Stimulated activated CD8-positive, alpha-beta memory T cell treated with anti-CD3 and anti-CD28 coated beads, Interleukin-7, amount 100 ng/mL, for 24 hours (primary cell): Measurements from ENCODE around the gene PPFIA3.
"Not testable (repeated sequence)": the region's sequence is repeated elsewhere in the genome, so short reads cannot be mapped to it uniquely, and the experiment has no call there.

Source experiments
- DNase-seq: peaks from one replicate; pipeline ENCODE4 v3.0.0-alpha.2; 2020; ENCODE audit warnings: low read depth

PPFIA3 gene

GRCh38 chr19:49119411-49120324 is at the start of gene PPFIA3:
PPFIA3 (plus strand) TSS chr19:49119544; CDS start chr19:49127874, 8,330 bp downstream.
- DNase-seq: no peak

- no peak for DNase-seq
These were observed 48.9 kb upstream of the PPFIA3 start for GRCh38 chr19:49070416-49070815.

- no peak for DNase-seq
These were observed 47.3 kb upstream of the PPFIA3 start for GRCh38 chr19:49071860-49072547.

- DNase-seq: no peak
These were observed 45.6 kb upstream of the PPFIA3 start for GRCh38 chr19:49073514-49074378.

GRCh38 chr19:49074869-49075268 is 44.5 kb upstream of the PPFIA3 start:
- DNase-seq: not testable (repeated sequence)

- no peak for DNase-seq
These were observed 39.0 kb upstream of the PPFIA3 start for GRCh38 chr19:49080392-49080791.

- no peak for DNase-seq
These were observed 38.1 kb upstream of the PPFIA3 start for GRCh38 chr19:49081273-49081672.

GRCh38 chr19:49084206-49085019 is 34.9 kb upstream of the PPFIA3 start:
- DNase-seq: no peak

GRCh38 chr19:49085020-49085867 is 34.1 kb upstream of the PPFIA3 start, which contains the start of gene SNRNP70:
SNRNP70 (plus strand) TSS chr19:49085451; CDS start chr19:49086415, 964 bp downstream.
- DNase-seq: peak; percentile 95

GRCh38 chr19:49085868-49086232 is 33.5 kb upstream of the PPFIA3 start:
- no peak for DNase-seq

GRCh38 chr19:49086296-49086695 is 33.0 kb upstream of the PPFIA3 start:
- DNase-seq: no peak

GRCh38 chr19:49091391-49092038 is 27.8 kb upstream of the PPFIA3 start:
- DNase-seq: no peak

- DNase-seq: no peak
These were observed 26.7 kb upstream of the PPFIA3 start for GRCh38 chr19:49092686-49093085.

GRCh38 chr19:49094505-49095482 is 24.6 kb upstream of the PPFIA3 start:
- DNase-seq: no peak

- peak; percentile 40 for DNase-seq
These were observed 21.7 kb upstream of the PPFIA3 start for GRCh38 chr19:49097453-49098288.

- no peak for DNase-seq
These were observed 20.5 kb upstream of the PPFIA3 start for GRCh38 chr19:49098795-49099194.

GRCh38 chr19:49101160-49101559 is 18.2 kb upstream of the PPFIA3 start:
- no peak for DNase-seq

GRCh38 chr19:49102303-49102702 is 17.0 kb upstream of the PPFIA3 start:
- DNase-seq: no peak
